ENCODE measurements around the gene PCDH15.

- TF ChIP-seq ATF1 (CRISPR knock-in tag; IDR thresholded peaks at IDR 0.05) (no peak), CTCF (IDR thresholded peaks at IDR 0.05) (no peak), STAT6 (CRISPR knock-in tag; conservative IDR thresholded peaks at IDR 0.05; ENCODE audit: low read depth) (no peak), MAX (CRISPR knock-in tag; IDR thresholded peaks at IDR 0.05) (no peak), ATF3 (CRISPR knock-in tag; conservative IDR thresholded peaks at IDR 0.05) (no peak), MLX (CRISPR knock-in tag; IDR thresholded peaks at IDR 0.05) (no peak), ESRRA (CRISPR knock-in tag; IDR thresholded peaks at IDR 0.05; ENCODE audit: borderline replicate concordance) (no peak), CBFB (CRISPR knock-in tag; IDR thresholded peaks at IDR 0.05; ENCODE audit: low read depth) (no peak), E2F1 (CRISPR knock-in tag; IDR thresholded peaks at IDR 0.05) (no peak), E2F5 (CRISPR knock-in tag; IDR thresholded peaks at IDR 0.05) (no peak)
These were observed 356.9 kb downstream of the PCDH15 start for GRCh38 chr10:54444170-54444569.

Data from WTC11 (cell line).